AML-193 (cell line): ENCODE data around the gene TNKS1BP1.

ENCODE experiments used
- DNase-seq, 2 experiments: peaks; one replicate each; lab custom pipeline; 2025; lab: John Stamatoyannopoulos, UW

TNKS1BP1 gene

GRCh38 chr11:57332694-57333440, 8.1 kb upstream of the TNKS1BP1 start:
- DNase-seq: no peak

- DNase-seq: no peak
Measured at GRCh38 chr11:57331720-57332119, 7.0 kb upstream of the TNKS1BP1 start.

DNA sequence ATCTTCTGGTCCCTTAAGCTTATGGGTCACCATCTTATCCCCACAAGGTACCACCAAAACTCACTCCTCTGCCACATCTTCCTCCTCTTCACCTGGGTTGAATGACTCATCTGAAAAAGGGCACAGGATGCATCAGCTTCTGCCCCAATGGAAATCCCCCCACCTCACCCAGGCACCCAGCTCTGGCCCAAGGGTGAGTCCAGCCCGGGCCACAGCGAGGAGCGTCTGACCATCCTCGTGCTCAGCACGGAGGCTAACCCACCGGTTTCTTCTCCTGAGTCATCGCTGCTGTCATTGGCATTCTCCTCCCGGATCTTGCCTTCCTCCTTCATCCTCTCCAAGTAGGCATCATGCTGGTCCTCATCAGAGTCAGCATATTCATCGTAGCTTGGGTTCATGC, 5.3 kb upstream of the TNKS1BP1 start:
- DNase-seq: no peak

DNA sequence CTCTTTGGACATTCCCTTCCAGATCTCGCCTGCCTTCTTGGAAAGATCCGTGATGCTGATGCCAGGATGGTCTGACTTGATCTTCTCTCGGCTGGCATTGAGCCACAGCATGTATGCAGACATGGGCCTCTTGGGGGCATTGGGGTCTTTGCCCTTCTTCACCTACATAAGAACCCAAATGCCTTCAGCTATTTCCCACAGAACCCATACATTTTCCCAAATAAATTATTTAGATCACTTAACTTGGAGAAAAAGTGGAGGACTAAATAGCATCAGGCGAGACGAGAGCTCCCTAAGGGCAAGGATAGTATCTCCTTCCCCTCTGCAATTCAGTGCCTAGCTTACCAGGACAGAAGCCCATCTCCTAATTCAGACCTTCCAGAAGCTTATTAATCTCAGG, 3.0 kb upstream of the TNKS1BP1 start:
- no peak for DNase-seq

DNA sequence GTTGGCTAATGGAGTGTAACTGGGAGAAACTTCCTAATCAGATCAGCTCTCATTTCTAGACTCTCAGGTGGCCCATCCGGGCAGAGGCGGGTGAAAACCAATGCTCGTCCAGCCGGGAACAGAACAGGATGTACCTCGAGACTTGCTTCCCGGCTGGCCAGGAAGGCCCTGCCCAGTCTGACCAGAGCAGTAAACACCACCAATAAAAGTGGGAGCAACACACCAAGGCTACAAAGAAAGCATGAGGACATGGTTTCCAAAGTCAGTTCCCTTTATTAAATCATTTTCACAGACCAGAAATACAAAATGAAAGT, 940 bp upstream of the TNKS1BP1 start:
- DNase-seq: no peak

DNA sequence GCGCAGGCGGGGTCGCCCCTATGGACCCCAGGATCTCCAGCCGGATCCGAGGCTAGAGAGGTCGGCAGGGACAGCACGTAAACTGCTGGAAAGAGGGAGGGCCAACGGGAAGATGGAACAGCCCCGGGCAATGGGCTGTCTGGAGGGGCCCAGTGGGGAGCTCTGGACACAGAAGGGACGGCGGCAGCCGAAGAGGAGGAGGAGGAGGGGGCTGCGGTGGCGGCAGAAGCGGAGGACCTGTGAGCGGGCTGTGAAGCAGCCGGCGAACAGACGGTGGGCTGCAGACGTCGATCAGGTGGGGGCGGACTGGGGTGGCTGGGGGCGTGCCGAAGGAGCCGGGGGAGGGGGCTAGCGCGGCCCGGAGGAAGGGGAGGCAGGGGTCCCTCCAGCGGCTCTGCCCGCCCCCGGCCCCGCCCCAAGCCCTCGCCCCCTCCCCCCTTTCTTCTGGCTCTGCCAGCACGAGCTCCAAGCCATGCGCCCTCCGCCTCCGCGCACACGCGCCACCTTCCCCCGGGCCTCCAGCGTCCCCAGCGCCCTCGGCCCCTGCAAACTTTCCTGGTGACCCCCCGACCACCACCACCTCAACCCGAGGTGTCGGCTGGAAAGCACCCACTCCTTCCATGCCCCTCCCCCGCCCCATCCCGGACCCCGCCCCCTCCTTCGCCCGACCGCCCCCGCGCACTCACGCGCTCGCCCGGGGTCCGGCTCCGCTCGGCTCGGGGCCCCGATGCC, 432 bp downstream of the TNKS1BP1 start:
- no peak for DNase-seq

GRCh38 chr11:57323855-57324153, 948 bp downstream of the TNKS1BP1 start:
- DNase-seq: no peak

DNA sequence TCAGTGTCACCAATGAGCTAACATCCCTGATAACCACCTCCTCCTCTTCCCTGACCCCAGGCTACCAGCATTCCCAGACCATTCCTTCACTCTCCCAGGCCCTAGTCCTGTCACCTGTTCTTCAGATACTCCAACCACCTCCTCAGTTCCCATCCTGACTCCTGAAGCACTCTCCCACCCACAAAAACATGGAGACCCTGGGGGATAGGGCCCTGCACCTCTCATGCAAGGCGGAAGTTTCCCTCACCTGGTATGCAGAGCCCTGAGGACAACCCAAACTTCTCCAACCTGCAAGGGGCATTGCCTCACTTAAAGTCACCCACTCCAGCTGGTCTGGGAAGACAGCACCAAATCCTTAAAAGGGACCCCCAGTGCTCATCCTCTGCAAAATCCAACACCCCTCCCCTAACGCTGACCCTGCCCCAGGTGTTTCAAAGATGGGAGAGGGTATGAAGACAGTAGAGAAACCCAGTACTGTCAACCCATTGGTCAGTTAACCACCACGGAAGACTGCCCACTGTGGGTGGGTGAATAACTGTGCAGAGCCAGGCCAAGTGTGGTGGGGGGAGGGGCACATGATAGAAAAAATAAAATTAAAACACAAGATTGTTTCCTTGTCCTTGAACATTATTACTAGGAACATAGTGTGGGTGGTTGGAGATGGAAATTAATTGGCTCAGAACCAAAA, 1.4 kb downstream of the TNKS1BP1 start:
- no peak for DNase-seq

GRCh38 chr11:57322256-57323166, 2.2 kb downstream of the TNKS1BP1 start:
- DNase-seq: no peak

- DNase-seq: peak; percentile 20 to 40
Measured at GRCh38 chr11:57321388-57322255, 3.1 kb downstream of the TNKS1BP1 start.

DNA sequence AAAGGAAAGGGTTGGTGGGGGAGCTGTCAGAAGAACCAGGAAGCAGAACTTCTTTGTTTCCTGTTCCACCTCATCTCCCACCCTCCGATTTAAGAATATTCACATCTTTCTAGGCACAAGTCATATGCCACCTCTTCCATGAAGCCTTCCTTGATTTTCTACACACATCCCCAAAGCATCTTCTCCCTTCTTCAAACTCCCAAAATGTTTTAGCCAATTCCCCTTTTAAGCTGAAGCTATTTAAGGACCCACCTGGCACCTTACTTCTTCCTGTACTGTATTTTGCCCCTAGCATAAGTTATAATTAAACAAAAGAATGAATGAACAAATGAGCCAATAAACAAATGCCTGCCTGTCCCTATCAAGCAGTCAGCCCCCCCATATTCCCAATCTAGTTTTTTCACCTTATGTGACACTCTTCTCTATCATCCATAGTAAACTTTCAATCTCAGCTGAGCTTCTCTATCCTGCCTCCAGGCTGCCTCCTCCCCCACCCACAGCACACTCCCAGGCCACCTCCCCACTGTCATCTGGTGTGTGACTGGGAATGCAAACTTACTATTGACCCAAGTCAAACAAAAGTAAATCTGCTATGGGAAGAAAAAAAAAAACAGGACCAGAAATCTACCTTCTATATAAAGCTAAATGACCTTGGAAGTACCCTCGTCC, 3.9 kb downstream of the TNKS1BP1 start:
- no peak for DNase-seq

GRCh38 chr11:57320067-57320718, 4.6 kb downstream of the TNKS1BP1 start:
- no peak for DNase-seq

DNA sequence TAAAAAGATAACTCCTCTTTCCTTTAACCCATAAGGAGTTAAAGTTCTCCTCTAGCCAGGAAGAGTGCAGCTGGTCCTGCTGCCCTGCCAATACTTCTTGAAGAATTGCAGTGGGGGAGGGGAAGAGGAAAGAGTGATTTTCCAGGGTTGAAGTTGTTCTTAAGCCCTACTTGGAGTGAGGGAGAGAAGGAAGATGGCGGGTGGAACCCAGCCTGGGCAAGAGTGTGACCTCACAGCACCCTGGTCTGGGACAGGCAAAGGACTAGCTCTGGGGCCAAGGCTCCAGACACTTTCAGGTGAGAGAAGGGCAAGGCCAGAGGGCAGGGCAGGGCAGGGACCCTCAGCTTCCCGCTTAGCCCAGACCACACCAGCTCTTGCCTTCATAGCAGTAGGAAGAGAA, 6.6 kb downstream of the TNKS1BP1 start:
- no peak for DNase-seq

GRCh38 chr11:57316017-57316416, 8.7 kb downstream of the TNKS1BP1 start:
- no peak for DNase-seq

DNA sequence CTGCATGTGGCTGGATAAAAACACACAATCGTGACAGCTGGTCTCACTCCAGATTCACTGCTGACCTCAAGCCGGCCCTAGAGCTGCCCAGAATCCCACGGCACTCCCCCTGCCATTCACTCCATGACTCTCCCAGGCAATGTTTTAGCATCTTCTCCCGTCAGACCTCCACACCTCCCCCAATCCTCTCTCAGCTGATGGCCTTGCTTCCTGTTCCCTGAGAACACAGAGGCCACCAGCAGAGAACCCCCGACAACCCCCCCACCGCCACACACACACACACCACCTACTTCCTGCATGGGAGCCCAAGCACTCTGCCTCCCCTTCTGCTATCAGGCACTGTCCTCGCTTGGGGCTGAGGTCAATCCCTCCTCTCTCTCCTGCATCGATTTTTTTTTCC, 9.3 kb downstream of the TNKS1BP1 start:
- DNase-seq: no peak

DNA sequence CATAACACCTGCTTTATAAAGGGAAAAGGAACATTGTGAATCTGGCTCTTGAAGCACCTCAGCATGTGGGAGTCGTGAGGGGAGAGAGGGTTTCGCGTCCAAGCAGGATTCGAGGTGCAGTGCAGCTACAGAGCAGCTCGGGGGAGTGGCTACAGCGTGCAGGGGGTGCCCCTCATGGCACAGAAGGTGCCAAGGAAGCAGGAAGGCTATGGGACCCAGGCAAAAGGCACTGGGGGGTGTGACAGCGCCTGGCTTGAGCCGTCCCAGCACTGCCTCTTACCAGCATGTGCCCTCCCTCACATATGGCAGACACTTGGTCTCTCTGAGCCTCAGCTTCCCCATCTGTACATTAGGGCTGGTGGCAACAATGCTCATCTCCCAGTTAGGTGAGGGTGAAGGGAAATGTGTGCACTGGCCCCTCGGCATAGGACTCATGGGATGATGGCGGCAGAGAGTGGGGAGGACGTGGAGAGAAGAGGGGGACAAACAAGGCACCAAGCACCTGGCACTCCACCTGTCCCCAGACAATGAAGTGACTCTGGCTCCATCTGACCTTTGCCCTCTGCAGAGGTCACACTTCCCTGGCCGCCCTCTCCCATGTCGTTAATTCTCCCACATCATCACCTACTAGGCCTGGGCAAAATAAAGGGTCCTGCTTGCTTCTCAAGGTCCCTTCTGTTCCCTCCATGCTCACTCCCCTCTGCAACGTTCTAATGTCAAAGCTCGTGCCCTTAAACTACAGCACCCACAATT, 10.4 kb downstream of the TNKS1BP1 start:
- no peak for DNase-seq

- no peak for DNase-seq
Measured at GRCh38 chr11:57313788-57314135, 11.0 kb downstream of the TNKS1BP1 start.

DNA sequence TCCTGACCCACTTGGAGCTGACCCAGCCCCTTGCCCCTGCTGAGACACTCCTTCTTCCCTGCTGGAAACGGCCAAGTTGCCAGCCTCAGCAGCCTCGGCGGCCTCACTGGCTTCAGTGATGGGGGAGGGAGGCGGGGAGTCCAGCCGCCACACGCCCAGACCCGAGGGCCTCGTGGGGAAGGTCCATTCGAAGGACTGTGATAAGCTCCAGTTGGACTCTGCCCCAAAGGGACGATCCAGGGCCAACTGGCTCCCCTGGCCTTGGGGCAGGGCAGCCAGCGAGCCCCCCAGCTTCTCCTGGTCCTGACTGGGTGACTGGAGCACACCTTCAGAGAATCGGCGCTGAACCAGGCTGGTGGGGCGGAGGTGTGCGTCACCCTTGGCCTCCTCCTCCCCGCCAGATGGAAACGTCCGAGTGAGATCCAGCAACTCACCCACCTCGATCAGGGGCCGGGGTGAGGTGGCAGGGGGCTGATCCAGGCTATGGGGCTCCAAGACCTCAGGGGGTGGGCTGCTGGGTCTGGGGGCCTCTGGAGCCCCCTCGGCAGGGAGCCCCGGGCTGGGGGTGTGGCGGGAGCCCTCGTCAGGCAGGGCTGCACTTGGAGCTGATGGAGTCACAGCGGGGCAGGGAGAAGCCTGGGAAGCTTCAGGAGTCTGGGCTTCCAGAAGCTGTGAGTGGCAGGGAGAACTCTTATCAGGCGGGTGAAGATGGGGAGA, 11.5 kb downstream of the TNKS1BP1 start:
- DNase-seq: no peak

GRCh38 chr11:57312511-57313021, 12.2 kb downstream of the TNKS1BP1 start:
- no peak for DNase-seq
